GM18498 (cell line): ENCODE data around the gene SOCS3.

Experiments
- ATAC-seq: cut with Tn5 transposase; IDR thresholded peaks from one replicate; pipeline ENCODE4 v1.9.1; 2021; ENCODE audit warnings: mild to moderate bottlenecking, moderate library complexity; ENCODE audit not compliant: unreplicated experiment

The SOCS3 gene

DNA sequence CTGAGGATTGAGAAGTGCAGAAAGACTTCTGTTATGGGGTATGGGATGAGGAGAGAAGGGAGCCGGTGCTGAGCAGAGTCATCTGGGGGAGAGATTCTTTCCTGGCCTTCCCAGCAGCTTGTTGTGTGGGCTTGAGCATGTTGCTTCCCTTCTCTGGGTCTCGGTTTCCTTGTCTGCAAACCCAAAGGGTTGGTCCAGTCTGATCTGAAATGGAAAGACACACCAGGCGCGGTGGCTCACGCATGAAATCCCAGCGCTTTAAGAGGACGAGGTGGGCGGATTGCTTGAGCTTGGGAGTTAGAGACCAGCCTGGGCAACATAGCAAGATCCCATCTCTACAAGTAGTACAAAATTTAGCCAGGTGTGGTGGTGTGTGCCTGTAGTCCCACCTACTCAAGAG is 6.0 kb downstream of the SOCS3 start:
- no peak for ATAC-seq

DNA sequence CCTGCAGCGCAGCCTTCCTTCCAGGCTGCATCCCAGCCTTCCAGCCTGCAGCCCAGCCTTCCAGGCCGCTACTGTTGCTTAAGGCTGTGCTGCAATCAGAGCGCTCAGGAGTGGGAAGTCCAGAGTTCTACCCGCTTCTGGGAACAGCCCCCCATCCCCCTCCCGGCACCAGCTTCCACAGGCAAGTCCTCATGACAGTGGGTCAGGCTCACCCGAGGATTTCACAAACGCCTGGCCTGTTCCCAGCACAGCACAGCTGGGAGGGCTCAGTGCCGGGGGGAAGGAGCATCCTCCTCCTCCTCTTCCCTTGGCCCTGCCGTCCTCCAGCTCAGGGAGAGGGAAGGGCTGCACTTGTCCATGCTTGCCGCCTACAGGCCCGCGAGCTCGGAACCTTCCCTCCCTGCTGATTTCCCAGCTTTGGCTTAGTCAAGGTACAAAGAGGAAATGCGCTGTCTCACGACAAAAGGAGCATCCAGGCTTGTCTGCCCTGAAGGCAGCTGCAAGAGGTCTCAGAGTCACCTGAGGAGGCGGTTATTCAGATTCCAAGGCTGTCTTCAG is 8.3 kb downstream of the SOCS3 start:
- ATAC-seq = no peak

DNA sequence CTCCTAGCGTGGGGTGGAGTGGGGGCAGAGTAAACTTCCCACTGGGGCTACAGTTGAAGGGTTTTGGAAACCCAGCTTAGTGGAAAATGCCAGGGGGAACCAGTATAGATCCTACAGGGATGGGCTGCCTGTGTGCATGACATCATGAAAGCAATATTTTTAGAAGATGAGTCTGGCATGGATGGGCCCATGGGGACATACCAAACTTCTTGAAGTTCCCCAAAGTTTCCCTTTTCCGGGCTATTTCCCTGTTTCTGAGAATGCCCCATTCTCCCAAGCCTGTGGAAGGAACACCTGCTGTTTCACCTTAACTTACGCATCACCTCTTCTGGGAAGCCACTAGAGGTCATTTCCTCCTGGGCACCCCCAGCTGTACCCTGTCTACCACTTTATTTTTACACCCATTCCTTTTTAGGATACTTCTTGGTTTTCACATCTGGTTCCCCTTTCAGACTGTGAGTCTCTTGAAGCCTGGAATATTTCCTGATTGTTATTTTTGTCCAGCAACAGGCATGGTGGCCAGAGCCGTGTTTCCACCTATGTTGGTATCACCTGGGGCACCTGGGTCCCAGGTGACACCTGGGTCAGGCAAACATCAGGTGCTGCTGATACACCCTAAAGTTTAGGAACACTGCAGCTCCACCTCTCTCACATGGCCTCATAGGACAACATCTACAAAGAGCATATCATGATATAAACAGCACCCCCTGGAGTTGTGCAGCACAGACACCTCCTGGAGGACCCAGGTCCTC is 9.8 kb downstream of the SOCS3 start:
- ATAC-seq = no peak

DNA sequence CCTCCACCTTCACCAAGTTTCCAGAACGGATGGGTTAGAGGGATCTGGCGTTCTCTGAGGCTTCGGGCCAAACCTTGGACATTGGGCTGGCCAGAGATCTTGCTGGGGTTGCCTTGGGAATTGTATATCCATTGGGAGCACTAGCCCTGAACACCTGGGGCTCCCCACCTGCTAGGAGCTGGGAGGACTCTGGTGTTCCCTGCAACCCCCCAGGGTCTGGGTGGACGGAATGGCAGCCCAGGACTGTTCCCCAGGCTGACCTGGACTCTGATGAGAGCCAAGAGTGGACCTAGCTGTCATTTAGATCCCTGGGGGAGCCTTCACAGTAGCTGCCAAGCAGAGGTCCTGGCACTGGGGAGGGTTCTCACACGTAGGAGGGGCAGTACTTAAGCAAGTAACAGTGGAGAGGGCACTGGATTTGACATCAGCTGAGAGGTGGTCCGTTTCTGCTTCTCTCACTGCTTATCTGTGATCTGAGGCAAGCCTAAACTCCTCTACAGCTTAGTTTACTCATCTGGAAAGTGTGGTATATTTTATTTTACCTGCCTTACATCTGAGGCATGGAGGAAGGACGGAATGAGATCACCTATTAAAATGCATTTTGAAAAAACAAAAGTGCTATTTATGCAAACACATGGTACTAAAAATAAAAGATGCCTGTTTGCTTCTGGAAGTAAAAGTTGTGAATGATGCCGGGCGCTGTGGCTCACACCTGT is 11.7 kb downstream of the SOCS3 start:
- ATAC-seq = no peak

DNA sequence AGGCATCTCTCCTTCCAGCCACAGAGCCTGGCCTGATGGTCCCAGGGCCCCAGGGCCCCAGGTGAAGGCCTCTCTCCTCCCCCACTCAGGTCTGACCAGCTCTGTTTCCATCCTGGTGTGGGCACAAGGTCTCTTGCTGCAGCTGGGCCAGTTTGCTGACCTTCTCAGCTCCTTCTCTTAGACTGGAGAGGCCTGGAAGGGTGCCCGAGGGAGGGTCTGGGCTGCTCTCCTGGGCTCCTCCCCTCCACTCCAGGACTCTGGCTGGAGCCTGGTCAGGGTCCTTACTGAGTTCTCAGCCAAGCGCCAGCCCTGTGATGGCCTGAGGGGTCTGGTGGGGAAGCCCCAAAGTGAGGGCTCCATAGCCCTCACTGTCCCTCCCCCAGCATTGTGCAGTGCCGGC is 12.4 kb downstream of the SOCS3 start:
- ATAC-seq = no peak

DNA sequence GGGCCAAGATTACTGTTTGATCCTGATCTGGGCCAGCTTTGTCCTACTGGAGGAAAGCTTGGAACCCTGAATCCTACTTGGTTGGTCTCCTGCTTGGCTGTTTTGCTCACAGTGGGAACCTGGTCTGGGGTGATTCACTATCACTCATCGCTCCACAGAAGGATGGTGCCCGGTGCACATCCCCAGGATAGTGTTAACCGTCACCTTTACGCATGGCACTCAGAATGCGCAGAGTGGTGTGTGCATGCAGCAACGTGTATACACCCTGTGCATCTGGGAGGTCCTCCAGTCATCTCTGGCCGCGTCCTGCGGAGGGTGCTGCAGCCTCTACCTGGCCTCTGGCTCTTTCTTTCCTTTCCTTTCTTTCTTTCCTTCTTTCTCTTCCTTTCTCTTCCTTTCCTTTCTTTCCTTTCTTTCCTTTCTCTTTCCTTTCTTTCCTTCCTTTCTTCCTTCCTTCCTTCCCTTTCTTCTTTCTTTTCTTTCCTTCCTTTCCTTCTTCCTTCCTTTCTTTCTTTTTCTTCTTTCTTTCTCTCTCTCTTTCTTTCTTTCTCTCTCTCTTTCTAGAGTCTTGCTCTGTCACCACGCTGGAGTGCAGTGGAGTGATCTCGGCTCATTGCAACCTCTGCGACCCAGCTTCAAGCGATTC is 13.1 kb downstream of the SOCS3 start:
- ATAC-seq = no peak

DNA sequence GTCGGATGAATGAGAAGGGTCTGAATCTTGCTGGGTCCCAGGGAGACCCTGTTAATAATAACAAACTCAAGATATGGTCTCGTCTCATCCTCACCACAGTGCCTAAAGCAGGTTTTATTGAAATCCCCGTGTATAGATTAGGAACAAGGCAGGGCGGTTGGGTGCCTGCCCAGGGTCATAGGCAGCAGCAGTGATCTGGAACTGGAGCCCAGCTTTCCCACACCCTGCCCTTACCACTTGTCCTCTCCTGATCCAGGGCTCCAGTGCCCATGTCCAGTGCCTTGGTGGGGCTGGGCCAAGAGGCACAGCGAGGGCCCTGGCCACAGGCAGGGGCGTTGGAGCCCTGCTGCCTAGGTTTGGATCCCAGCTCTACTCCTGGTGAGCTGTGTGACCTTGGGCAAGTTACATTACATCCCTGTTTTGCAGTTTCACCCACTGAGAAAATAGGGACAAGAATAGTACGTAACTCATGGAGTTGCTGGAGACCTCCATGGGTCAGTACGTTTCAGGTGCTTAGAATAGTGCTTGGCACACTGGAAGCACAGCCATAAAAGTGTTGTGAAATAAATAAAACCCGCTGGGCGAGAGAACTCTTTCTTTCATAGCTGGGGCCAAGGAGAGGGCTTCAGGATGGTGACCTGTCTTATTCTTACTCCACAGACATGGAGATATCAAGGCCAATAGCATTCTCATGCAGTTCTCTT is 13.9 kb downstream of the SOCS3 start:
- ATAC-seq = no peak

DNA sequence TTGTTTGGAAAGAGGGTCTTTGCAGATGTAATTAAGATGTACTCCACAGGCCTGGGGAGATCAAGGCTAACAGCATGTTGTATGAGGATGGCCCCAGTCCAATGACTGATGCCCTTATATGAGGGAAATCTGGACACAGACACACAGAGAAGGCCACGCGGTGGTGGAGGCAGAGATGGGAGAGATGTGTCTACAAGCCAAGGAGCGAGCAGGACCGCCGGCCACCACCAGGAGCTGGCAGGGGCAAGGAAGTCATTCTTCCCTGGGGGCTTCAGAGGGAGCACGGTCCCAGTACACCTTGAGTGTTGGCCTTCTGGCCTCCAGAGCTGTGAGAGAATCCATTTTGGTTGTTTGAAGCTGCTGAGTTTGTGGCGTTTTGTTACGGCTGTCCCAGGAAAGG is 14.7 kb downstream of the SOCS3 start:
- ATAC-seq = no peak

DNA sequence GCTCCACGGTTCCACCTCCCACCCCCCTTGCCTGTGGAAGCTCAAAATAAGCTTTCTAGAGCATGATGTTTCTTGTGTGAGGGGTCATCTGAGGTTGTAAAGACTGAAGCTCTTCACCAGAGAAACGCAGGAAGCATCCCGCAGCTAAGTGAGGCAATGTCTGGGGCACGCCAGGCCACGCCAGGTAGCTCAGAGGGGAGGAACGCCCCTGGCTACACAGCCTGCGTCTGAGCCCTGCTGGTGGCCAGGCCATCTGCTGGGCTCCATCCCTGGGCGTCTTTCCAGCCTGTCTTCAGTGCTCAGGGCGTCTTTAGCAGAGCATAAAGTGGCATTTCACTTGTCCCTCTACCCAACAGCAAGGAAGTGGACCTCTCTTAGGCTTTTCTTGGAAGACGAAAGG is 15.2 kb downstream of the SOCS3 start:
- ATAC-seq = no peak

DNA sequence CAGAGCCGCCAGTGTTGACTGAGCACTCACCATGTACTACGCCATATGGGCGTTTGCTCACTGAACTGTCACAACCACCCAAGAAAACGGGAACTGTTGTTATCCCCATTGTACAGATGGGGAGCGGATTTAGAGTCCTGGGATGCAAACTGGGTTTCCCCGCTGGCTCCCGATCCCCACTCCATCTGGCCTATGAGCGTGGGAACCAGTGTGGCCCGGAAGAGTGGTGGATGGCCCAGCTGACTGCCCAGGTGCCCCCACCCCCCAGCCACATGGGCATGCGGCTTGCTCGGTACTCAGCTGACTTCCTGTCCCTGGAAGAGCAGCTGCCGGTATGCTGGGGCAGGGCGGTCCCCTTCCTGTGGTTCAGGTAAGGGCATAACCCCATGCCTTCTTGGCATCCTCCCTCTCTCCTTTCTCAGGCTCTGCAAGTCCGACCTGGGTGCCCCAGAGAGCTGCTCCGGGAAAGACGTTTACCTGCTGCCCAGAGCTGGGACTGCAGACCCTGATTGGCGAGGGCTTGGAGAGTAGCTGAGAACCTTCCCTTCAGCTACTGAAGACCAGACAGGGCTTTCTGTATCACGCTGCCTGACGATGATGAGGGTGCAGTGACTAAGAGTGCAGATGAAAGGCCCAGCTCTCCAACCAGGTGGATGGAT is 16.2 kb downstream of the SOCS3 start:
- peak; percentile 58 for ATAC-seq

DNA sequence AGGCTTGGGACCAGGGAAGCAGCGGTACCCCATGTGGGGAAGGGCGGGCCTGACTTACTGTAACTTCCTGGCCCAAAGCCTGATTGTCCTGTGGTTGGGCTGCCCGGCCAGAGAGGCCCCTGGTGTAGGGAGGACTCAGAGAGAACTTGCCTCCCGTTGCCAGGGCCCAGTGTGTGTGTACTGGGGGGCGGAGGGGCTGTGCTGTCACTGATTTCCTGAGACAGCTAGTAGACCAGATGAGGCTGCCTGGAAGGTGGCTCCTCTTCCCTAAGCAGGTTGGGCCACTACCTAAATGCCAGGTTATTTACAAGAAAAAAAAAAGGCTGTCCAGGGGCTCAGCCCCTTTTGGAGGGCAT is 16.7 kb downstream of the SOCS3 start:
- no peak for ATAC-seq

DNA sequence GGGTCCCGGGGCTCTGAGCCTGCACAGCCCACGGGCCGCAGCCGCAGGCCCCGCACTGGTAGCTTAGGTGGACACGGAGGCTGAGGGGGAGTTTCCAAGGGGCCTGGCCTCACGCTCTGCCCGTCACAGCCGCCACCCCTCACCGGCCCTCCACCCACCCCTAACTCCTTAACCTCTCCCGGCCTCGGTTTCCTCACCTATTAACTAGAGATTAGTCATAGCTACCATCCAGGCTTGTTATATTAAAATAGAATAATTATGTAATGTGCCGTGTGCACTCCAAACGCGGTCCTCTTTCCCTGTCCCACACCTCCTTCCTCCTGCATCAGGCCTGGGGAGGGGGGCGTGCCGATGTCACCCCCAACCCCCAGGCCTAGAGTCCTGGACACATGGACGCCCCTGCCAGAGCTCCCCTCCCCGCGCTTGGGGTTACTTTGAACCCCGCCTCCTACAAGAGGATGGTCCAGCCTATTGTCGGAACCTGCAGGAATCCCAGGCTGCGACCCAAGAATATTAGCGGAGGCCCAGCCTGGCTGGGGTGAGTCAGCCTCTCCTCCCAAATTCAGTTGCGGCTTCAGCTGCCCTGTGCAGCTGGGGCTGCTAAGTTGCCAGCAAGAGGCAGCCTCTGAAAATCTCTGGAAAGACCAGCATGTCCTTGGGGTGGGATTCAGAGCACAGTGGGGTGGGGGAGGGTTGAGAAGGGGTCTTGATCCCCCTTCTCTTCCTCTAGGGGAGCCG is 17.3 kb downstream of the SOCS3 start:
- ATAC-seq = no peak

DNA sequence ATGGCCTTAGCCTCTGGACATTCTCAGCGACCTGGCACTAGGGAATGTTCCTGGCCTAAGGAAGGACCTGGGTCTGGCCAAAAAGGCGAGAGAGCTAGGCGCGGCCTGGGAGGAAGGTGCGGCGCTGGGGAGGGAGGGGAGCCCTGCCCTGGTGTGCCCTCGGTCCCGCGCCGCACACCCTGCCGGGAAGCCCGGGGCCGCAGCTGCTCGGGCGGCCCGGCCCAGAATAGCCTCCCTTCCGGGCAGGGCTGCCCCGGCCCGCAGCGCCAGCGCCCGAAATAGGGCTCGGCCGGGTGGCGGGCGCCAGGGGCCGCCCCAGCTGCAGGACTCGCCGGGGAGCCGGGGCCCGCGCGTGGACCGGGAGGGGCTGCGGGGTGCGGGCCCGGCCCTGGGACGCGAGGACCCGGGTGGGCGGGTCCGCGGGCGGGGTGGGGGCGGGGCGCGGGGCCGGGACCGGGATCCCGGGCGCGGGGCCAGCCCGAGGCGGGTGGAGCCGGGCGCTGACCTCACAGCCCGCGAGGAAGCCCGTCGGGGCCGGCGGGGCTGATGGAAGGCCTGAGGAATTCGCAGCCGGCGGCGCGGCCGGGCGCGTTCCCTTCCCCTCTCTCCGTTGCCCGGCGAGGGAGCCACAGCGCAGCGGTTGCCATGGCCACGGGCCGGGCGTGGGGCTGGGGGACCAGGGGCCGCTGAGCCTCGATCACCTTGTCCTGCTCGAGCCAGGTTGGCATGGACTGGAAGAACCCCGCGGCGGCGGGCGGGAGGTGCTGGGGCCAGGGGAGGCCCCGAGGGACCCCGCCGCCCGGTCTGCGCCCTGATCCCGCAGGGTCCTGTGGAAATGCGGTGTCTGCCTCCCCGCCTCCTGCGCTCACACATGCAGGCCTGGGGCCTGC is 18.1 kb downstream of the SOCS3 start:
- ATAC-seq = no peak

DNA sequence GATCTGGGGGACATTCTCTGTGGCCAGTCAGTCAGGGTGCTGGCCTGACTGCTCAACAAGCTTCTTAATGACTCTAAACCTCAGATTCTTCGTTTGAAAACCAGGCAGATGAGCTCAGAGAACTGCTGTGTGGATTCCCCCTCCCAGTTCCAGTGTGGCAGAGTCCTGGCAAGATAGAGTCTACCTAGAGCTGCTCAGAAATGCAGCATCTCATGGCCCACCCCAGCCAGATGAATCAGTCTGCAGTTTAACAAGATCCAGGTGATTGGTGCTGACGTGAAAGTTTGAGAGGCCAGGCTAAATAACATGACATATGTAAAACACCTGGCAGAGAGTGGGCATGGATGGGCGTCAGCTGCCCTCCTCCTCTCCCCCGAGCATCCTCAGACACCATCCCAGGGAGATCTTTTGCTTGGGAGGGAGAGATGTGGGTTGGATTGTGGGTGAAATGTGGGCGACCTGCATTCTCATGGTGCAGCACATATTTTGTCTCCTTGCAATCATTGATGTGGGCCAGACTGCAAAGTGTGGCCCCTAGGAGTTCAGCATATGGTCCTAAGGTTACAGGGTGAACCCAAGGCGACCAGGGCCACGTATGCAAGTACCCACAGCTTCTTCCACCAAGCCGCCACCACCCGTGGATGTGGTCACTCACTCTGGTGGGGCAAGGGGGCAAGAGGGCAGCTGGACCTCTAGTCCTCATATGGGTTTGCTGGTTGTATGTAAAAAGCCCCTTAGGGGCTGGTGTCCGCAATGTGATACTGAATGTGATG is 19.5 kb downstream of the SOCS3 start:
- ATAC-seq = no peak

DNA sequence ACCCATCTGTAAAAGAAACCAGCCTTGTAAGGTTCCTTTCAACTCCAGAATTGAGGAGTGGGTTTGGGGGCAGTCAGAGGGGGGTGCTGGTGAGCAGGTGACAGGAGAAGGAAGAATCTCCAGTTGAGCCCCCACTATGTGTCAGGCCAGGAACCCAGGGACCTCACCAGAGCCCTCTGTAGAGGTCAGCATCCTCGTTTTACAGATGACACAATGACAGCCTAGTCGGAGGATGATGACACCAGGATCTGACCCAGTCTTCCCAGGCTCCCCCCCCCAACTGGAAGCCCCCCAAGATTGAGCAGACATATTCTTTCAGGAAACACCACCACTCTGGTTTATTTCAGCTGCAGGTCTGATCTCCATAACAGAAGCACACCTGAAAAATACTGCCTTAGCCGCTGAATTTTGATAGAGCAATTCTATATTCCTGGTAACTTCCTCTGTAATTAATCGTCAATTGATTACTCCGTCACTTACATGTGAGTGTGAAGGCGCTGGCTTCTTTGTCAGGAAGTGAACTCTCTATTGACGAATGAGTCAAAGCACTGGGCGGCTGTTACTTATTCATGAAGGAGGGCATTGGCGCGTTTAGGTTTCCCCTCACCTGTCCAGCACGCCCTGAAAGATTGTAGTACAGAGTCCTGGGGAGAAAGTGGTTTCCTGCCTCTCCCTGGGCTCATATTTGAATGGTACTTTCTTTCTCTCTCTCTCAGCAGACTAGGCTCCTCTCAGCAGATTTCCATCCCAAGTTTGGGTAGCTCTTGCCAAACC is 21.2 kb downstream of the SOCS3 start:
- ATAC-seq = no peak

DNA sequence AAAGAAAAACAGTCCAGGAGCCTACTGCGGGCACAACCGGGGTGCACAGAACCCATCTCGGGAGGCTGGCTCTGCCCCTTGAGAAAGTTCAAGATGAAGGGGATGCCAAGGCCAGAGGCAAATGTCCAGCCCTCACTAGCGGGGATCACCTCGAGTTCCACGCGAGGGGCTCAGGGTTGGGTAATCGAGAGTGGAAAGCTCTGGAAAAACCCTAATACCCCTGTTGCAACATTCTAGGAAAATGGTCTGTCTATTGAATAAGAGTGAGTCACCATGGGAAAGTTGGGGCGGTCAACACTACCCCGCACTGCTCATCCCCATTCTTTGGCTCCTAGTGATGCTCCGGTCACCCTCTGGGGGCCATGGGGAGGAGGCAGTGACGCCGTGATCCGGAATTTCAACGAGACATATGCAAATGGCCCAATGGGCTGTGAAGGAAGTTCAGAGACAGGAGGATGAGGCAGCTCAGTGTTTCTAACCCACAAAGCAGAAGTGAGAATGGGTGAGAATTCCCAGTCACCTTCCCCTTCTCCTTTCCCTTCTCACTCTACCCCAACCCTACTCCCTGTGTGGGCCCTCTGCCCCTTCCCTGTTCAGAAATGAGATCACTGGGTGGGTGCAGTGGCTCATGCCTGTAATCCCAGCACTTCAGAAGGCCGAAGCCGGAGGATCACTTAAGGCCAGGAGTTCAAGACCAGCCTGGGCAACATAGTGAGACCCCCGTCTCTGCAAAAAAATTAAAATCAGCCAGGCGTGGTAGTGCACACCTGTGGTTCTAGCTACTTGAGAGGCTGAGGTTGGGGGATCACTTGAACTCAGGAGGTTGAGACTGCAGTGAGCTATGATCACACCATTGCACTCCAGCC is 22.4 kb downstream of the SOCS3 start:
- ATAC-seq = peak; percentile 44

DNA sequence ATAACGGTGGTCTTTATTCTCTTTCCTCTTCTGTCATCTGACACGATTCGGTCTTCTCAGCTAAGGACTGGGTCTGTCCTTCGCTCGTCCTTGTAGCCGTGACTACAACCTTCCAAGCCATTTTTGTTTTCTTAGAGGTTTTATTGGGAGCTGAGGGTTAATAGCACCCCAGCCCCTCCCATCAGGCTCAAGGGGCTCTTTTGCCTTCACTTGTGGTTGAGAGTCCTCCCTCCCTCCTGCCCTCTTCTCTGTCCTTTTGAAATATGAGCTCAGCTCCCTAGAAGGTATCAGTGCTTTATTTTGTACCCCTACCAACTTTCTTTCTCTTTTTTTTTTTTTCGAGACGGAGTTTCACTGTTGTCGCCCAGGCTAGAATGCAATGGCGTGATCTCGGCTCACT is 24.7 kb downstream of the SOCS3 start:
- no peak for ATAC-seq
